ENCODE results near the gene SEMA3E.

SEMA3E gene

GRCh38 chr7:83640731-83641537 lies 8.0 kb downstream of the SEMA3E start:
- DNase-seq, result no peak

GRCh38 chr7:83640240-83640639 lies 8.7 kb downstream of the SEMA3E start:
- no peak for DNase-seq

DNA sequence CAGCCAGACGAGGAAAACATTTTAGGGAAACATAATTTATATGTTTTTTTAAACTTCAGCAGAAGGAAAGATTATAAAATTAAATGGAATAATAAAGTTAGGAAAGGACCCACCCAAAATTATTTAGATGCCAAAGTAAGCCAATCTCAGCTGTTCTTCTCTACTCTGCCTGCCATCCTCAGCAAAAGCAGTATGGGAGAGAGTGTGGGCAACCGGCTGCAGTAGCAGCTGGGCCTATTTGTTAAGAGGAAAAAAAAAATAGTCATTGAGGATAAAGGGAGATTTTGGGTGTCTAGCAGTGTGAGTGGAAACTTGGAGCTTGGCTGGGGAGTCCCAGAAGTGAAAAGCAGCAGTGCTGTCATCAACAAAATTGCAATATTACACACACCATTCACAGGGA lies 15.4 kb downstream of the SEMA3E start:
- no peak for DNase-seq

- no peak for DNase-seq
Observed at GRCh38 chr7:83629117-83629880, 19.6 kb downstream of the SEMA3E start.

DNA sequence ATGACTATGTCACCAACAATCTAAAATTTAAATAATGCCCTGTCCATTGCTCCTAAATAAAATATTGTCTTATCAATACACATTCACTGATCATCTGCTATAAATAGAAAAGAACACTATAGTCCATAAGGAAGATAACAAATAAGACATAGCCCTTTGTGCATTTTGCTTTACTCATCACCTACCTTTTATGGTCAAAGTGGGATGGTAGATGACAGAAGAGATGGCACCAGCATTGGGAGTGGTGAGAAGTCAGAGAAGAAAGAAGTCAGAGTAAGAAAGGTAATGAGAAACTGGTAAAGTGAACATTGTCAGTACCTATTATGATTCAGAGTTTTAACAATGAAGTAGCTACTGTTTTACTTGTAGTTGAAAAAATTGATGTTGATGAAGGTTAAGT lies 31.1 kb downstream of the SEMA3E start:
- no peak for DNase-seq

DNA sequence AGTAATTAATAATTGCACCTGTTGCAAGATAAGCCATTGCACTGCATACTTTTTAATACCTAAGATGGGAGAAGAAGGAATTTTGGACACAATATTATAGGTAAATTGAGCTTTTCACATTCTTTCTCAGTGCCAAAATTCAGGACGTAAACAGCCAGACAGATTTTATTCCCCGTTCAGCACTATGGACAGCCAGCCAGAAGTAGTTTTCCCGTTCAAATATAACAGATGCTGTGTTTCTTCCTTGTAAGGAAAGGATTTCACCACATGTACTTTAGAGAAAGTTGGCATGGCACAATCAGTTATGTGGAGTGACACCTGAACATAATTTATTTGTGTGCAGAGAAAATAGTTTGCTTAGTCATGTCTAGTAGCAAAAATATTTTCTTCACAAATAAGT lies 34.8 kb downstream of the SEMA3E start:
- no peak for DNase-seq

- DNase-seq, result no peak
Observed at GRCh38 chr7:83613232-83613631, 35.7 kb downstream of the SEMA3E start.

- DNase-seq, result no peak
Observed at GRCh38 chr7:83611776-83612175, 37.2 kb downstream of the SEMA3E start.

DNA sequence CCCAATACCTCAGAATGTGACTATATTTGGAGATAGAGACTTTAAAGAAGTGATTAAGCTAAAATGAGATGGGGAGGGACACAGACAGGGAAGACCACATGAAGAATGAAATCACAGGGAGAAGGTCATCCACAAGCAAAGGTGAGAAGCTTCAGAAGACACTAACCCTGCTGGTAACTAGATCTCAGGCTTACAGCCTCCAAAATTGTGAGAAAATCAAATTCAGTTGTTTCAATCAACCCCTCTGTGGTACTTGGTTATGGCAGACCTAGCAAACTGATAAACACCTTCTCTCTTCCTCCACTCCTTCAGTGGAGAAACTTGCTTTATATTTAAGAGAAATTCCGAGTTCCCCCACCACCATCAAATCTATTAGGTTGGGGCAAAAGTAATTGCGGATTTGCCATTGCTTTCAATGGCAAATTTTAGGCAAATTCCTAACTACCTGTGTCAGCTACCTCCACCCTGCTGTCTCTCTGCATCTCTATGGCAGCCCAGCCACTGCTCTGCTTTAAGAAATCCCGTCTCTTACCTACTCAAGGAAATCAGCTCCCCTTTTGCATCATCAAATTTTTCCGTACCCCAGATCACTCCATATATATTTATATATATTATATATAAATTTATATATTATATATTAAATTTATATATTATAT lies 38.2 kb downstream of the SEMA3E start:
- no peak for DNase-seq

GRCh38 chr7:83608716-83609115 lies 40.2 kb downstream of the SEMA3E start:
- no peak for DNase-seq

DNA sequence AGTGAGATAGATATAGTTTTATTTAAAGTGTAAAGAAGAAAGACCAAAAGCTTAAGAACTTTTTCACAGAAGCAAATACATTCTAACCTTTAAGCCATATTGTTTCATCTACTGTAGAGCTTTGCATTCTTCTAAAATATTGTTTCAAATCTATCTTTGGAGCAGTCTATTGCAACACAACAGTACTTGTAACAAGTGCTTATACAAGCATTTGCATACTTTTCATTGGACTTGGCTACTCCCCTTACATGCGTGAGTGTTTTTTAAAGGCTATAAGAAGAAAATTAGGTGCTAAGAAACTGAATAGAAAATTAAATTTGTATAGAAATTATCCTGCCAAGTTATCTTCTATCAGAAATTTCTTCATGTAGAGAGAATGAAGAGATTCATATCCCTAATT lies 45.3 kb downstream of the SEMA3E start:
- no peak for DNase-seq

GRCh38 chr7:83599131-83599530 lies 49.8 kb downstream of the SEMA3E start:
- DNase-seq, result no peak

- no peak for DNase-seq
Observed at GRCh38 chr7:83593921-83594475, 54.9 kb downstream of the SEMA3E start.

GRCh38 chr7:83588602-83589240 lies 60.2 kb downstream of the SEMA3E start:
- no peak for DNase-seq

DNA sequence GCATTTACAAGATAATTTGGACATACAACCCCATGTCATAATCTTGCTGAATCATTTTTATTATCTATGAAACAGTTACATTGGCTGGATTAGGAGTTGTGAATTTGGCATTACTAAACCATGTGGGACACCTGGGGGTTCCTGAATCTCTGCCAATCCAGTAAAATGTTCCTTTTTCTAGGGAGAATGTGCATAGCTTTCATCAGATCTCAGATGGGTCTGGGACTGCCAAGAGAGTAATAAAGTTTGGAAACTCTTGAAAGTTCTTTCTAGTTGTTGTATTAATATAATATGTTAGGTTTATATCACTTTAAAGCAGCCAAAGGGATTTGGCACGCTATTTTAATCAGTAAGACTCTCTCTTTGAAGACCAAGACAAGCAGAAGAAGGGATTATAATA lies 62.7 kb downstream of the SEMA3E start:
- no peak for DNase-seq

- no peak for DNase-seq
Observed at GRCh38 chr7:83581667-83582435, 67.1 kb downstream of the SEMA3E start.

- no peak for DNase-seq
Observed at GRCh38 chr7:83579740-83580139, 69.2 kb downstream of the SEMA3E start.

GRCh38 chr7:83575436-83575835 lies 73.5 kb downstream of the SEMA3E start:
- DNase-seq, result no peak

- no peak for DNase-seq
Observed at GRCh38 chr7:83574616-83575015, 74.3 kb downstream of the SEMA3E start.

- no peak for DNase-seq
Observed at GRCh38 chr7:83562960-83563359, 86.0 kb downstream of the SEMA3E start.

GRCh38 chr7:83562289-83562688 lies 86.7 kb downstream of the SEMA3E start:
- DNase-seq, result no peak

DNA sequence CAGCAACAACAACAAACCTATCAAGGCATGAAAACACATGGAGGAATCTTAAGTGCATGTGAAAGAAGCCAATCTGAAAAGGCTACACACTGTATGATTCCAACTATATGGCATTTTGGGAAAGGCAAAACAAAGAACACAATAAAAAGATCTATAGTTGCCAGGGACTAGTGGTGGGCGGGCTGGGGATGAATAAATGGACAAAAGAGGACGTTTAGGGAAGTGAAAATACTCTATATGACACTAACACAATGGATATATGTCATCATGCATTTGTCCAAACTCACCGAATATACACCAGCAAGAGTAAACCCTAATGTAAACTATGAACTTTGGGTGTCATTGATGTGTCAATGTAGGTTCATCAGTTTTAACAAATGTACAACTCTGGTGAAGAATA lies 89.1 kb downstream of the SEMA3E start:
- DNase-seq, result no peak

Measured in stimulated activated naive CD4-positive, alpha-beta T cell treated with Interleukin-2 at 50 U/mL for 16 hours (primary cell).